RWPE2 (cell line): ENCODE results near the gene CXorf38.
A peak's percentile ranks its signal among the peaks of the same experiment; 100 is the strongest.

Source experiments
- ATAC-seq: fragments of 200-7000 bp; cut with Tn5 transposase; 3 replicates; pipeline ENCODE4 v1.9.1; 2021; ENCODE audit warnings: low read depth
- DNase-seq: peaks from one replicate; pipeline ENCODE4 v3.0.0-alpha.2; 2020; ENCODE audit warnings: low spot score
- H3K27ac ChIP-seq: fragments of 450-650 bp; 2 replicates; pipeline ENCODE4 v1.5.1; 2017; ENCODE audit warnings: mild to moderate bottlenecking; ENCODE audit not compliant: poor library complexity, severe bottlenecking
- H3K27me3 ChIP-seq: fragments of 250-450 bp; sonication (Bioruptor Pico); 2 replicates; pipeline ENCODE4 v1.5.1; 2021; ENCODE audit warnings: mild to moderate bottlenecking, moderate library complexity; ENCODE audit not compliant: insufficient read depth, poor library complexity, severe bottlenecking
- H3K36me3 ChIP-seq: fragments of 250-450 bp; sonication (Bioruptor Pico); 2 replicates; pipeline ENCODE4 v1.5.1; 2020; ENCODE audit warnings: low read depth, mild to moderate bottlenecking, moderate library complexity
- H3K4me1 ChIP-seq: fragments of 250-450 bp; sonication (Bioruptor Pico); 2 replicates; pipeline ENCODE4 v1.5.1; 2021; ENCODE audit warnings: mild to moderate bottlenecking, moderate library complexity; ENCODE audit not compliant: insufficient read depth, poor library complexity, severe bottlenecking
- H3K4me3 ChIP-seq: fragments of 250-450 bp; sonication (Bioruptor Pico); 2 replicates; pipeline ENCODE4 v1.5.1; 2021; ENCODE audit warnings: mild to moderate bottlenecking, moderate library complexity; ENCODE audit not compliant: severe bottlenecking
- H3K9me3 ChIP-seq: fragments of 250-450 bp; sonication (Bioruptor Pico); 2 replicates; pipeline ENCODE4 v1.5.1; 2021; ENCODE audit warnings: mild to moderate bottlenecking, moderate library complexity; ENCODE audit not compliant: severe bottlenecking
- CTCF ChIP-seq: fragments of 450-650 bp; IDR thresholded peaks from one replicate; pipeline ENCODE4 v1.5.1; 2017; ENCODE audit warnings: mild to moderate bottlenecking, moderate library complexity; ENCODE audit not compliant: poor library complexity, severe bottlenecking

CXorf38 gene

DNA sequence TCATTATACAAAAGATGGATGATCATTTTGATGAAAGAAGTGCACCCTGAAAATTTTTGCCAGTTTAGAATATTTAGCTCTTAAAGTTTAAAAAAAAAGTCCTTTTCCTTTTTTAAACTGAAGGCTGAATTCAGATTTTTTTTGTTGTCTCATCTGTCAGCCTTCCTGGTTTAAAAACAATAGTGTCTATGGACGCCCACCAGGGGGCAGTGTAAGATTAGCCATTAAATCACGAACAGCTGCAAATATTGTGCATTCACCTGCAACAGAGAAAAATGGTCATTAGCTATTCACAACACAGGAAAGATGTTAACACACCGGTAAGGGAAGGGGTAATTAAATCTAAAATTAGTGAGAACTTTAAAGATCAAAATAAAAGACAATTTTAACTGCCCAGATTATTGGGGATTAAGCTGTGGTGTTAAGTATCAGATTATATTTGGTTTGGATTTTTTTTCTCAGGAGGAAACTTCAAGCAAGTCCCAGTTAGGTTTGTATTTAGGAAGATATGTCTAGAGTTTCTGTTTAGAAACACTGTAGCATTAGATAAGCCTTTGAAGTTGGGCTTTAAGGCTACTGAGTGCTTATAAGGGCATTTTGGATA, 4.4 kb upstream of the CXorf38 start:
- no peaks in the 10 kb centered on the region for H3K9me3 ChIP-seq
- H3K27me3 ChIP-seq, result no peaks in the 10 kb centered on the region
- DNase-seq (no peak), ATAC-seq (no peak)
- no peak overlapping the region for H3K27ac ChIP-seq
- TF ChIP-seq CTCF, result peak; percentile 76
- no peak overlapping the region for H3K4me3 ChIP-seq
- peaks cover 6% of the 10 kb centered on the region; the same call in 1 of the 2 replicates for H3K36me3 ChIP-seq
- no peaks in the 10 kb centered on the region for H3K4me1 ChIP-seq

DNA sequence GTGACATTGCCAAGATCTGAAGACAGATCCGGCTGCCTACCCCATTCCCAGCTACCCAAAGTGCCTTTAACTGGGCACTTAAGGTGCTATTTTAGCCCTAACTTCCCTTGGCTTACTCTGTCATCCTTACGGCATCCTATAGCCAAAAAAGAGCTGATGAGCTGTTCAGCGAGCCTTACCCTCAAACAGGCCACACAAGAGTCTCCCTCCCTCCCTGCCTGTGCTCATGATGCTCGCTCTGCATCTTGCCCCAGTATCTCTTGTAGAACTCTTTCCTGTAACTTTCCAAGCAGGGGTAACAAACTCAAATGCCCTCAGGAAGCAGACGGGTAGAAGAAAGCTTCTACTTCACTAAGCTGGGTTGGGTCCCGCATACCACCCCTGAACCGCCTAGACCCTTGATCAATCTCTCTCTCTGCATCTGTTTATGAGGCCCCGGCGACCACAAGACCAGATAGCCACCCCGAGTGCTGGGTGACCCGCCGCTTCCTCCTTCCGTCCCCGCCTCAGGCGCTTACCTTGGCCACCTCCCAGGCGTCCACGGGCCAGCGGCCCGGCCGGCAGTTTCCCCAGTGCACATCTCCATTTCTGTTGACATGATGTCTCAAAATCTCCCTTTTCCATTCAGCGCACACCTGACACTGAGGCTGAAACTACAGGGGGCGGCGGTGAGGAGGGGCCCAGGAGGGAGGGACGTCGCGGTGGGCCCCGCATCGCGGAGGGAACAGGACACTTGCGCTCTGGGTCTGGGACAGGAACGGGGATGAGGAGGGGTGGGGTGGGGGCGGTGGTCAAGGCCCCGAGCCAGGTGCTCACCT, 663 bp downstream of the CXorf38 start:
- no peak for TF ChIP-seq CTCF

DNA sequence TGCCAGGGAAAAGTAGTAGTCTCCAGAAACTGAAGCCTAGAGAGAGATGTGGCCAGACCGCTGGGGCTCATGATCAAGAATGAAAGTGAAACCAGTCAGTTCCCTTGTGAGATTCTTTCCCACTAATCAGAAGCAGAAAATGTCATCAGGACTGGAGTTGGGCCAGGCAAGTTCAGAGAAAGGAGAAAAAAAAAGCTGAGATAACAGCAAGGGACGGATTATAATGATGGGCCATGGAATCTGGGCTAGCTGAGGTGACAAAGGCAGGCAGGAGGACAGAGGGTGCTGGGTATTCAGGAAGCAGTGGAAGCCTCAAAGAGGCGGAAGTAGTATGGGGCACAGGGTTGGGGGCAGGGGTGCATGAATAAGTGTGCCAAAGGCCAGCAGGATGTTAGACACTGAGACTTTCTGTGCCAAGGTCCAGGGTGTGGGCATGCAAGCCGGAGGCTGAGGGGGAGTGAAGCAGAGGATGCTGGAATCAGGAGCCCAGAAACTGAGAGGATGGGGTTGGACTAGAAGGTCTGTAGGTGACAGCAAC, 2.5 kb downstream of the CXorf38 start:
- no peaks in the 10 kb centered on the region for H3K4me1 ChIP-seq

More for the DNA sequence above, 663 bp downstream of the CXorf38 start:
- peak overlapping the region; percentile 86 for H3K4me3 ChIP-seq
- no peaks in the 10 kb centered on the region for H3K27me3 ChIP-seq
- peak overlapping the region; percentile 62 for H3K27ac ChIP-seq
- DNase-seq (no peak), ATAC-seq (peak; percentile 28)
- no peaks in the 10 kb centered on the region for H3K4me1 ChIP-seq
- peaks cover 11% of the 10 kb centered on the region for H3K36me3 ChIP-seq
- no peaks in the 10 kb centered on the region for H3K9me3 ChIP-seq

GRCh38 chrX:40644176-40644575, 3.2 kb downstream of the CXorf38 start:
- ATAC-seq (no peak), DNase-seq (no peak)
- peak overlapping the region; percentile 62 for H3K27ac ChIP-seq
- no peaks in the 10 kb centered on the region for H3K9me3 ChIP-seq
- H3K4me3 ChIP-seq, result no peak overlapping the region
- no peaks in the 10 kb centered on the region for H3K4me1 ChIP-seq
- H3K27me3 ChIP-seq, result no peaks in the 10 kb centered on the region
- no peak for TF ChIP-seq CTCF
- peaks cover 9% of the 10 kb centered on the region for H3K36me3 ChIP-seq

More for the DNA sequence above, 2.5 kb downstream of the CXorf38 start:
- ATAC-seq (peak; percentile 76), DNase-seq (no peak)
- Histone ChIP-seq H3K9me3 (no peaks in the 10 kb centered on the region), H3K36me3 (peaks cover 6% of the 10 kb centered on the region), H3K4me3 (peak overlapping the region; percentile 26), H3K27me3 (no peaks in the 10 kb centered on the region), H3K27ac (peak overlapping the region; percentile 62)
- no peak for TF ChIP-seq CTCF

DNA sequence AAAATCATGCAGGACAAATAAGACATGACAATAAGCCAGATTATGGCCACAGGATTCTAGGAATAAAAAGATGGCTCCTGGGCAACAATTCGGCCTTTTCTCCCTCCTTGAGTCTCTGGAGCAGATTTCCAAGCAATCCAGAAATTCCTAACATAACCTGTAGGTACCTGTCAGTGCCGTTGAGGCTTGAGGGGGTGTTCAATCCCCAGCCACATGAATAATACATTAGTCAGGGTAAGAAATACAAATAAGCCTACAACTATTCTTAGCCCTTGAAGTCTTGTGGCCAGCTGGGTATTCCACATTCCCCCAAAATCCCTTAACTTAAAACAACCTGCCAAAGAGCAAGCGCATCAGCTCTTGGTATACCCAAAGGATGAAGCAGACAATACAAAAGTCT, 9.7 kb downstream of the CXorf38 start:
- Histone ChIP-seq H3K27me3 (no peaks in the 10 kb centered on the region), H3K4me1 (peaks cover 7% of the 10 kb centered on the region), H3K4me3 (no peak overlapping the region), H3K36me3 (peaks cover 49% of the 10 kb centered on the region), H3K27ac (no peak overlapping the region), H3K9me3 (no peaks in the 10 kb centered on the region)
- peak; percentile 55 for ATAC-seq
- DNase-seq, result no peak
- no peak for TF ChIP-seq CTCF
